HG02610 (cell line): ENCODE measurements around the gene DNAAF8.

Experiments used
- ATAC-seq: cut with Tn5 transposase; IDR thresholded peaks from one replicate; pipeline ENCODE4 v1.9.1; 2021; ENCODE audit warnings: mild to moderate bottlenecking, moderate library complexity; ENCODE audit not compliant: unreplicated experiment

DNAAF8 gene

DNA sequence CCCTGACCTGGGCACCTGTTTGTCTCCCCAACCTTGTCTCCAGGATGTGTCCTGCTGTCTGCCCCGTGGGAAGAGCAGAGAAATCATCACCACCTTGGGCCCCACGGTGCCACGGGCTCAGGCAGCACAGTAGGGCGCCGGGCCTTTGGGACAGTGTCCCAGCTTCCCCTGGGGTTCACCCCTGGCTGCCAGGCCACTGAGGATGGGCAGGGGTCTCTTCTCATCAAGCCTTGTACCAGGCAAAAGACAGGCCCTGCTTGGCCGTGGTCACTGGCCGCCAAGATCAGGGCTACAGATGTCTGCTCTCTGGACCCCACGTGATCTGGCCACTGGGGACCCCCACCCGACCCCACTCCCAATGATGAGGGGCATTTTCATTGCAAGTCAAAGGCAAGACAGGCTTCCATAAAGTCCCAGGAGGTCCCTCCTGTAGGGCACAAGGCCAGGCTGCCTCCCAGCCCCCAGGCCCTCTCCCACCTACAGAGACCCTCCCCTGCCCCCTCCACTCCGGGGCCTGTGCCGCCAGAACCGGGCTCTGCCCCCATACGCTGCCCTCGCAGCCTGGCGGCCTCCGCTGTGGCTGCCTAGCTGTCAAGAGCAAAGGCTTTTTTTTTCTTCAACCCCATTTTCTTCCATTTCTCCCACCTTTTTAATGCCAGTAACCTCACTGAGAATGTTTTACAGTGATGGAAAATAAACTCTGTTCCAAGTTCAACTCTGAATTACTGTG is 14.5 kb downstream of the DNAAF8 start:
- ATAC-seq = no peak

DNA sequence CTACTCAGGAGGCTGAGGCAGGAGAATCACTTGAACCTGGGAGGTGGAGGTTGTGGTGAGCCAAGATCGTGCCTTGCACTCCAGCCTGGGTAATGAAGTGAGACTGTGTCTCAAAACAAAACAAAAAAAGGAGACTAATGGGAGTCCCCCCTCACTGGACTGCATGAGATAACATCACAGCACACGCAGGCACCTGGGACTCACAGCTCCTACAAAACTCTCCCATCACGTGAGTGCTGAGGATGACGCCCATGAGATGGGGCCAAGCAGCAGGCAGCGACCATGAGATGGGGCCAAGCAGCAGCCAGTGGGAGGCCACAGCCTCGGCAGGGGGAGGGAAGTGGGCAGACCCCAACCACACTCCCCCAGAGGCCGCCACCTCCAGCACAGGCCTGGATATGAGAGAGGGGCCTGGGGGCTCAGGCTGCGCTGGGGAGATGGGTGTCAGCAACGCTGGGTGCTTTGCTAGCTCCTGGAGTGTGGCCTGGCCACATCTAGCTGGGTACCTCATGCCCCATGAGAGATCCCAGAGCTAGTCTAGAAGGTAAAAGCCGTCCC is 15.4 kb downstream of the DNAAF8 start:
- ATAC-seq = no peak

DNA sequence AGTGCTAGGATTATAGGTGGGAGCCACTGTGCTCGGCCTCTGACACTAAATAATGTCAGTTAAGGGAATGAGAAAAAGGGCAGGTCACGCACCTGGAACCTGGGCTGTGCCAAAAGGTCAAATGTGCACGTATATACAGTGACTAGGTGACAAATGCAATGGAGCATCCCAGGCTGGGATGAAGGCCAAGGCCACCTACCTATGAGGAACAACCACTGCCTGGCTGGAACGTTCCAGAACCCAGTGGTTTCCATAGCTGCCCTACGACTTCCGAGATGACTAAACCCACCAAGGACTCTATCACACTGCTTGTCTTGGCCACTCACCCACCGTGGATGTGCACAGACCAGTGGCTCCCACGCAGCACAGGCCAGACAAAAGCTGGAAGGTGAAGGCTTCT is 16.6 kb downstream of the DNAAF8 start:
- ATAC-seq = no peak

DNA sequence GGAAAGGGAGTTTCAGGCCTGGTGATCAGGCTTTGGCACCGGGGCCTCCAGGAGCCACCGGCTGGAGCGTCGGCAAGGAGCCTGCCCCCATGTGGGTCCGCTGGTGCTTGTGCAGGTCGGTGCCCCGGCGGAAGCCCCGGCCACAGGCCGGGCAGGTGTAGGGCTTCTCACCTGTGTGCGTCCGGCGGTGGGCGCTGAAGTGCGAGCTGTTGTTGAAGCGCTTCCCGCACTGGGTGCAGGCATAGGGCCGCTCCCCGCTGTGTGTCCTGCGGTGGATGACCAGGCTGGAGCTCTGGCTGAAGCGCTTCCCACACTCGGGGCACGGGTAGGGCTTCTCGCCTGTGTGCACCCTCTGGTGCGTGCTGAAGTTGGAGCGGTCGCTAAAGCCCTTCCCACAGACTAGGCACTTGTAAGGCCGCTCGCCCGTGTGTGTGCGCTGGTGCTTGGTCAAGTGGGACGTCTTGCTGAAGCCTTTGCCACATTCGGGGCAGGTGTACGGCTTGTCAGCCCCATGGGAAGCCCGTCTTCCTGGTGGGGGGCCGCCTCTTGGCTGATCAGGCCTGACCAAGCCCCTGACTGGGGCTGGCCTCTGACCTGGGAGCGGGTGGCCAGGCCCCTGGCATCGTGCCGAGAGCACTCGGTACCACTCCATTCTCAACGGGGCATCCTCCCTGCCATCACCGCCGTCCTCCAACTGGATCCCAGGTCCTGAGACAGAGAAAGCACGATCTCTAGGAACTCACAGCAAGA is 18.2 kb downstream of the DNAAF8 start:
- no peak for ATAC-seq

DNA sequence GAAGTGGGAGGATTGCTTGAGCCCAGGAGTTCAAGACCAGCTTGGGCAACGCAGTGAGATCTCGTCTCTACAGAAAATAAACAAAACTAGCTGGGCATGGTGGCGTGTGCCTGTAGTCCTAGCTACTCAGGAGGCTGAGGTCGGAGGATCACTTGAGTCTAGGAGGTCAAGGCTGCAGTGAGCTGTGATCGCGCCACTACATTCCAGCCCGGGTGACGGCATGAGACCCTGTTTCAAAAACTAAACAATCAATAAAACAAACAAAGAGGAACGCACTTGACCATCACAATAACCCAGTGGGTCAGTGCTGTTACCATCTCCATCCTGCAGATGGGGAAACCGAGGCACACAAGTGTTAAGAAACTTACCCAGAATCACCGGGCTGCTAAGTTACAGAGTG is 18.9 kb downstream of the DNAAF8 start:
- ATAC-seq = no peak

DNA sequence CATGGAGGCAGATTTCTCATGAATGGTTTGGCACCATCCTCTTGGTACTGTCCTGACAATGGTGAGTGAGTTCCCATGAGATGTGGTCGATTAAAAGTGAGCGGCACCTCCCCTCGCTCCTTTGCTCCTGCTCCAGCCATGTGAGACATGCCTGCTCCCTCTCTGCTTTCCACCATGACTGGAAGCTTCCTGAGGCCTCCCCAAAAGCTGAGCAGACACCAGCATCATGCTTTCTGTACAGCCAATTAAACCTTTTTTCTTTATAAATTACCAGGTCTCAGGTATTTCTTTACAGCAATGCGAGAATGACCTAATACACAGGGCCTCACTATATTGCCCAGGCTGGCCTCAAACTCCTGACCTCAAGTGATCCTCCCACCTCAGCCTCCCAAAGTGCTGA is 20.5 kb downstream of the DNAAF8 start:
- no peak for ATAC-seq

DNA sequence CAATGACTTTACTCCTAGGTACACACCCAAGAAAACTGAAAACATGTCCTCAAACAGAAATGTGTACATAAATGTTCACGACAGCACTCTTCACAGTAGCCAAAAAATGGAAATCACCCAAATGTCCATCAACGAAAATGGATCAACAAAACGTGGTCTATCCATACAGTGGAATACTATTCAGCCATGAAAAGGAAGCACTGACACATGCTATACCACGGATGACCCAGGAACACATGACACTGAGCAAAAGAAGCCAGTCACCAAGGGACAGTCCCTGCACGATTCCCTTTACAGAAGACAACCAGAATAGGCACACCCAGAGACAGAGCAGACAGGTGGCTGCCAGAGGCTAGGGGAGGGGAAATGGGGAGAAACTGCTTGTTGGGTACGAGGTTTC is 21.4 kb downstream of the DNAAF8 start:
- no peak for ATAC-seq

DNA sequence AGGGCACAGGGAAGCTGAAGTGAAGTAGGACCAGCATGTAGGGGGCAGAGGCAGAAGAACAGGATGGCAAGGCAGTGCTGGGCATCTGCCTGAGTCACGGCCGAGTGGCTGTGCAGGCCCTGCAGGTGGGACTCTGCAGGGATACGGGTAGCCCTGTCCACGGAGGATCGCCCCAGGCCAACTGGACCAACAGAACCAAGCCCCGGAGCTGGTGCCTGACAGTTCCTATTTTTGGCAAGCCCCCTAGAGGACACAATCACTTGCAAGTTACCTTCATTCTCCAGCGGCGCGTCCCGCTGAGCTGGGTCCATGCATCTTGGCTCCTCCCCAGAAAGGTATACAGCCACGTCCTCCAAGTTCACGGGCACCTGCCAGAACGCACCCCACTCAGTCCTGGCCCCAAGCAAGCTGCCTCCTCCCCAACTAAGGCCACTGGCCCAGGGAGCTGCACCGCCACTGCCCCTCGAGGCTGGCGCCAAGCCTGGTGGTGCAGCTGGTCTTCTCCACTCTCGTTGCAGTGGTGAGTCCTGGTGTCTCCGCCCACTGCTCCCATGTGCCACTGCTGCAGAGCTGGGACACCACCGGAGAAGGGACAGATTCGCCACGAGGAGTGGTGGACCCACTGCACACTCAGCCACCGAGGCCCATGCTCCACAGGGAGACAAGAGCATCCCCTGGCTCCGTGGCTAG is 26.0 kb downstream of the DNAAF8 start:
- ATAC-seq = no peak

DNA sequence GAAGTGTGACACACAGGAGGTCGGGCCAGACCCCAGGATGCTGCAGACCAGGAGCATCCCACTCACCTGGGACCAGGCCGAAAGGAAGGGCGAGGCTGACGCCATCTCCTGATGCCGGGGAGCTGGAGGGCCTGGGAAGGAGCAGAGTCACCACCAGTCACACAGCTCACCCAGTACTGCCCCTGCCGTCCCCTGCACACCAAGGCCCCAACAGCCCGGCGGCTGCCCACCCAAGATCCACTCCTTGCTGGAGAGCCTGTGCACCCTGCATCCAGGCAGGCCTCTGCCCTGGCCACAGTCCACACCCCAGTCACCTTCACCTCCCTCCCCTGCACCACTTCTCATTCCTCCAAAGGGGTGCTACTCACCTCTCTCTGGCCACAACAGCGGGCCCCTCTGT is 27.9 kb downstream of the DNAAF8 start:
- no peak for ATAC-seq

DNA sequence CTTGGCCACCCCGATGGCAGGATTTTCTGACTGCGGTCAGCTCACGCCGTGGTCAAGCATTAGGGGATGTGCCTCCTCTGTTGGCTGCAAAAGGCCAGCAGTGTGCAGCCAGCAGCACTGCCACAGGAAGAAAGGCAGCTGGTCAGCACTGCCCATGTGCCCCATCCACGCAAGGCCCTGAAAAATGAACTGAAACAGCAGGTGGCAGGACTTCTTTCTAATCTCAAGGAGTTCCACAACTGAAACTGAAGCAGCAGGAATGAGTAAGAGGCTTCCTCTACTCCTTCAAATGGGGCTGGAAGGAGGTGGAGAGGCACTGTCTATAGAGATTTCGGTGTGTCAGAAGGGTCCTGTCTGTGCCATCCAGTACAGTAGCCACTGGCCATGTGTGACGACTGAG is 29.5 kb downstream of the DNAAF8 start:
- no peak for ATAC-seq

DNA sequence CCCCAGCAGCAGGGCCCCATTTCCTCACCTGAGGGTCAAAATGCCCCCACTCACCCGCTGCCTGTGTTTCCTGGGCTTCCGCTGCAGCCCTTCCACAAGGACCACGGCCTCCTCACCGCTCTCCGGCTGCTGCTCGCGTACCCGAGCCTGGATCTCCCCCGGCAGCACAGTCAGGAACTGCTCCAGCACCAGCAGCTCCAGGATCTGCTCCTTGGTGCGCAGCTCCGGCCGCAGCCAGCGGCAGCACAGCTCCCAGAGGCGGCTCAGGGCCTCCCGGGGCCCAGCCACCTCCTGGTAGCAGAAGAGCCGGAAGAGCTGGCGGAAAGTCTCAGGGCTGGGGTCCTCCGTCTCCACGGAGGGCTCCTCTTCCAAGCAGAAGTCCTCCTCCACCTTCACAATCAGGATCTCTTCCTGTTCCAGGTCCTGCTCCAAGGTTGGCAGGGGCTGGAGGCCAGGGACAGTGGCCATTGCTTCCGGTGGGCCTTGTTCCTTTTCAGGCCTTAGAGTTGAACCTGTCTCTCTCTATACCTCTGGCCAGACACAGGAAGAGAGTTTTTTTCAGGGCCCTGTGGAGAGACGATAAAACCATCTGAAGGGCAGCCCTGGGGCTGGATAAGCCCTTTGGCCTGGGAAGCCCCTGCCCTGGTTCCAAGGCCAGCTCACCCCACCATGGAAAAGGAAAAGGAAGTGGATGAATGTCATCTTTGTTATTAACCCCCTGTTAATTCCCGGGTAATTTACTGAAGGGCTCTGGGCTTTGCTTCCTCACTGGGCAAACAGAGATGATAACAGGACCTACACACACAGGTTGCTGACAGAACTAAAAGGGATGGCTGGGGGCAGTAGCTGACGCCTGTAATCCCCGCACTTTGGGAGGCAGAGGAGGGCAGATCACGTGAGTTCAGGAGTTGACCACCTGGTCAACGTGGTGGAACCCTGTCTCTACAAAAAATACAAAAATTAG is 31.5 kb downstream of the DNAAF8 start:
- ATAC-seq = no peak

DNA sequence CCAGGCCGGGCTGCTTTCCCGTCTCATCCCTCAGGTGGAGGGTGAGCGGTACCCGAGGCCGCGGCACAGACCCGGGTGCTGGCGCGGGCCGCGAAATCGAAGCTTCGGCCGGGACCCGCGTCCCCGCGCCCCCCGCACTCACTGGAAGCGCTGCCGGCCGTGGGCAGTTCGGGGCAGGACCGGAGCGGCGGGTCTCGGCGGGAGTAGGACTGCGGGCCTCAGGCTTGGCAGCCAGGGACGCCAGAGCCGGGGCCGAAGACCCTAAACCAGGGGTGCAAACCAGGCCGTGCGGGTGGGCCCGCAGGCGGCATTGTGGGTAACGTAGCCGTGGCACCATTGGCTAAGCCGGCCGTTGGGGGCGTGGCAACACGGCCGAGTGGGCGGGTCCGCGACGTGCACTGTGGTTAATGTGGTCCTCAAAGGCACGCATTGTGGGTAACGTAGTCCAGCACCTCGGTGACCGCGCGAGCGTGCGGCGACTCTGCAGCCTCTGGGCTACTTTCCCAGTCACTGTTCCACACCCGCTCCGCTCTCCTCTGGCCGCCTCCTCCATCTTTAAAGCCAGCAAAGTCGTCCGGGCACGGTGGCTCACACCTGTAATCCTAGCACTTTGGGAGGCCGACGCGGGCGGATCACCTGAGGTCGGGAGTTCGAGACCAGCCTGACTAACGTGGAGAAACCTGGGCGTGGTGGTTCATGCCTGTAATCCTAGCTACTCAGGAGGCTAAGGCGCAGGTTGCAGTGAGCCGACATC is 32.7 kb downstream of the DNAAF8 start, which contains the start of gene ZNF500:
Gene ZNF500 (minus strand): TSS at position 288 of the 754 bp plus-strand sequence. CDS start 1,184 bp downstream, outside the sequence.
- peak; percentile 78 for ATAC-seq

DNA sequence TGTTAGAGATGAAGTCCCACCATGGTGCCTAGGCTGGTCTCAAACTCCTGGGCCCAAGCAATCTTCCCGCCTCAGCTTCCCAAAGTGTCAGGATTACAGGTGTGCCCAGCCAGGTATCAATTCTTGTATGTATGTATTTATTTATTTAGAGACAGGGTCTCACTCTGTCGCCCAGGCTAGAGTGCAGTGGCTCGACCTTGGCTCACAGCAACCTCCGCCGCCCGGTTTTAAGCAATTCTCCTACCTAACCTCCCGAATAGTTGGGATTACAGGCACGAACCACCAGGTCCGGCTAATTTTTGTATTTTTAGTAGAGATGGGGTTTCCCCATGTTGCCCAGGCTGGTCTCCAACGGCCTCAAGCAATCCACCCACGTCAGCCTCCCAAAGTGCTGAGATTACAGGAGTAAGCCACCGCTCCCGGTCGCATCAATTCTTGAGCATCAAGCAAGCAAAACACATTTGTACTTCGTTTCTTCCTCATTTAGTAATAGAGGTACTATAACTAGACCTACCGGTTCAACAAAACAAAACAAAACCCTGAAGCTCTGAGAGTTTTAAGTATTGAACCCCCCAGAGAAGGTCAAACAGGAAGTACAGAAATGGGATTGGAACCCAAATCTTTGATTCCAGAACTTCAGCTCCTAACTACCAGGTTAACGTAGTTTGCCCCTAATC is 33.7 kb downstream of the DNAAF8 start:
- peak; percentile 2 for ATAC-seq

DNA sequence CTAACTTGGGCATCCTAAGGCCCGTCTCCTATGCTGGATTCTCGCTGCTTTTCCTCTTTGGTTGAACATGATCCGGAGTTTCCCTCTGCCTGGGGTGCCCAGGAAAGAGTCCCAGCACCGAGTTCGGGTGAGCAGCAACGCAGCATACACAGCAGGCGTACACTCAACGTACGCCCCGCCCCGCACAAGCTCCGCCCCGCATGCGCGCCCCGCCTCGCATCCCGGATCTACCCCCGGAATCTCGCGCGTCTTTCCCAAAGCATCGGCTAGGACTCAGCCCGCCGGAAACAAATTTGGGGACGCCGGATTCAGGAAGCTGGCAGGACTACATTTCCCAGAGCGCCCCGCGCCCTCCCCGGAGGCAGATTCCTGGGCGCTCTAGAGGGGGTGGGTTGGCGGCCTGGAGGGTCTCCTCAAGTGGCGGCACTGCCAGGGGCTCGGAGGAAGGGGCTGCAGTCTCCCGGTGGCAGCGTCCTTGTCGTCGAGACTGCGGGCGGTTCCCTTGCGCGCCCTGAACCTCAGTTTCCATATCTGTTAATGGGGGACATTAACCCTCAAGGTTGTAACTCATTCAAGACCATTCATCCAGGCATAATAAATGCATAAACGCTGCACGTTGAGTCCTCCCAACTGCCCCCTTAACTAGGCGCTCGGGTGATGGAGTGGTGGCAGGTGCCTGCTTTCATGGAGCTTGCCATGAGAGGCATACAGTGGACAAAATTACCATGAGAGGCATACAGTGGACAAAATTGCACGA is 34.4 kb downstream of the DNAAF8 start:
- ATAC-seq = peak; percentile 70

DNA sequence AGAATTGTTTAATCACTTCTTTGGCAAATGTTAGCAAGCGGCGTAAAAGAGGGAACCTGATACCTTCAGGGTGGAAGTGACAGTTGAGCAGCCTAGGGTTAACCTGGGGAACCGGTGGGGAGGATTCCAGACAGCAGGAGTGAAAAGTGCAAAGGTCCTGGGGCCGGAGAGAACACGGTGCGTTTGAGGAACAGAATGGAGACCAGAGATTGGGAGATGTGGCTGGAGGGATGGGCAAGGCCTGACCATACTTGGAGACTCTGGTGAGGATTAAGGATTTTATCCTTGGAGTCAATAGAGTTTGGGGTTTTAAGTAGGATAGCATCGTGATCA is 34.9 kb downstream of the DNAAF8 start:
- ATAC-seq = no peak

DNA sequence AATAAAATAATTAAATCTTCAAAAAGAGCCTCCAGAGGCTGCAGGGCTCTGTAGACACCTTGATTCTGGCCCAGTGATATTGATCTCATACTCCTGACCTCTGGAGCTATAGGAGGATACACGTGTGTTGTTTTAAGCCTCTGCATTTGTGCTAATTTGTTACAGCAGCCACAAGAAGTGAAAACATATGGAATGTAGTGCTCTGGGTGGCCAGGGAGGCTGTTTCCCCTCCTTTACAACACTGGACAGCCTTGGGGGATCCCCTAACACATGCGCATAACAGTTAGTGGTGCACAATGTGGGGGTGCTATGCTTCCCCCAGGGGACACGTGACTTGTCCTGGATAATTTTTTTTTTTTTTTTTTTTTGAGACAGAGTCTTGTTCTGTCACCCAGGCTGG is 37.3 kb downstream of the DNAAF8 start:
- no peak for ATAC-seq

DNA sequence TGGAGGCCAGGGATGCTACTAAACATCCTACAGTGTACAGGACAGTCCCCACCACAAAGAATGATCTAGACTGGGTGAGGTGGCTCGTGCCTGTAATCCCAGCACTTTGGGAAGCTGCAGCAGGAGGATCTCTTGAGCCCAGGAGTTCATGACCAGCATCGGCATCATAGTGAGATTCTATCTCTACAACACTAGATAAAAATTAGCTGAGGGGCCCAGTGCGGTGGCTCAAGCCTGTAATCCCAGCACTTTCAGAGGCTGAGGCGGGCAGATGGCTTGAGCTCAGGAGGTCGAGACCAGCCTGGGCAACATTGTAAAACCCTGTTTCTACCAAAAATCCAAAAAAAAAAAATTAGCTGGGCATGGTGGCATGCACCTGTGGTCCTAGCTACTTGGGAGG is 38.0 kb downstream of the DNAAF8 start:
- no peak for ATAC-seq

DNA sequence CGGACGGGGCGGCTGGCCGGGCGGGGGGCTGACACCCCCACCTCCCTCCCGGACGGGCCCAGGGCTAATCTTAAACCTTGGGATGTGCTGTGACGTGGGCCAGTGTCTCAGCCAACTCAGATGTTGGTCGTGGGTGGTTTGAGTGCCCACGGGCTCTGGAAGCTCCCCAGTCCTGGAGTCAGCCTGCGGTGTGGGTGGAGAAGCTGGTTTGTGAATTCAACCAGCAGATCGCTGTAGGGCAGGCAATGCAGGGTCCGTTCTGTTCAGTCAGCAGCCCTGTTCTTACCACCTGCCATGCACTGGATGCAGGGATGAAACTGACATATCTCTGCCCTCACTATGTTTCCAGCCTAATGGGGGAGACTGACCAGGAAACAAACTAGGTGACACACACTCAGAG is 40.7 kb downstream of the DNAAF8 start:
- ATAC-seq = no peak
